Measurements from ENCODE around the gene CLCN5. TPM values are rescaled to one million over a fixed set of nuclear protein-coding genes. Genes with fewer than 3 reads are reported as not detected.
"Not testable (repeated sequence)": the region's sequence is repeated elsewhere in the genome, so short reads cannot be mapped to it uniquely, and the experiment has no call there.

The CLCN5 gene
- total RNA-seq, 4 donors from 2014 or later = 2.7 to 4.4 (median 3.6) TPM

- TF ChIP-seq POLR2AphosphoS5 (IDR thresholded peaks at IDR 0.05) (no peak), EP300 (IDR thresholded peaks at IDR 0.05) (no peak), POLR2A (IDR thresholded peaks at IDR 0.05; ENCODE audit: low read depth) (no peak), CTCF (IDR thresholded peaks at IDR 0.05) (no peak)
- intact Hi-C loops (cut with DNase I) = no loop called here
- Histone ChIP-seq H3K27me3 (no peaks in the 10 kb centered on the region), H3K4me1 (no peaks in the 10 kb centered on the region), H3K4me3 (no peak overlapping the region), H3K27ac (replicated peaks in 1 of 4) (no peak overlapping the region), H3K36me3 (no peaks in the 10 kb centered on the region), H3K9me3 (no peaks in the 10 kb centered on the region)
- WGBS = 46% methylated on average over 2 of the region's 2 CpGs
- no peak for DNase-seq (ENCODE audit: extremely low spot score)
These were observed 79.8 kb downstream of the CLCN5 start for GRCh38 chrX:50002067-50002714.

- DNase-seq (ENCODE audit: extremely low spot score) = no peak
These were observed 81.1 kb downstream of the CLCN5 start for GRCh38 chrX:50003467-50003866.

GRCh38 chrX:50003927-50004326 is 81.5 kb downstream of the CLCN5 start:
- H3K36me3 ChIP-seq = no peaks in the 10 kb centered on the region
- H3K27me3 ChIP-seq = no peaks in the 10 kb centered on the region
- H3K4me3 ChIP-seq = no peak overlapping the region
- H3K4me1 ChIP-seq = no peaks in the 10 kb centered on the region
- no peak for TF ChIP-seq EP300 (IDR thresholded peaks at IDR 0.05)
- TF ChIP-seq POLR2AphosphoS5 (IDR thresholded peaks at IDR 0.05) = no peak
- TF ChIP-seq POLR2A (IDR thresholded peaks at IDR 0.05; ENCODE audit: low read depth) = no peak
- TF ChIP-seq CTCF (IDR thresholded peaks at IDR 0.05) = no peak
- intact Hi-C loops (cut with DNase I) = no loop called here
- no peak for DNase-seq (ENCODE audit: extremely low spot score)
- no peak overlapping the region for H3K27ac ChIP-seq (replicated peaks in 1 of 4)
- 69% methylated on average over 2 of the region's 2 CpGs for WGBS
- H3K9me3 ChIP-seq = no peaks in the 10 kb centered on the region

More at GRCh38 chrX:50003467-50003866, 81.1 kb downstream of the CLCN5 start:
- WGBS = 81% methylated on average over 4 of the region's 4 CpGs
- intact Hi-C loops (cut with DNase I) = no loop called here
- Histone ChIP-seq H3K27me3 (no peaks in the 10 kb centered on the region), H3K4me3 (no peak overlapping the region), H3K36me3 (no peaks in the 10 kb centered on the region), H3K4me1 (no peaks in the 10 kb centered on the region), H3K27ac (replicated peaks in 1 of 4) (no peak overlapping the region), H3K9me3 (no peaks in the 10 kb centered on the region)
- TF ChIP-seq CTCF (IDR thresholded peaks at IDR 0.05) = no peak
- no peak for TF ChIP-seq POLR2A (IDR thresholded peaks at IDR 0.05; ENCODE audit: low read depth)
- no peak for TF ChIP-seq EP300 (IDR thresholded peaks at IDR 0.05)
- no peak for TF ChIP-seq POLR2AphosphoS5 (IDR thresholded peaks at IDR 0.05)

GRCh38 chrX:50025591-50025990 is 103.2 kb downstream of the CLCN5 start:
- H3K27ac ChIP-seq (replicated peaks in 1 of 4); DNase-seq (ENCODE audit: extremely low spot score); H3K36me3 ChIP-seq; H3K27me3 ChIP-seq; H3K4me3 ChIP-seq; H3K9me3 ChIP-seq; H3K4me1 ChIP-seq; intact Hi-C loops (cut with DNase I): not testable (repeated sequence)
- WGBS = 55% methylated on average over 5 of the region's 5 CpGs

- Histone ChIP-seq H3K27ac (replicated peaks in 1 of 4) (no peak overlapping the region), H3K4me1 (peaks cover 0 to 6% (median 0%) of the 10 kb centered on the region in 4 donors), H3K4me3 (no peak overlapping the region), H3K27me3 (no peaks in the 10 kb centered on the region), H3K9me3 (no peaks in the 10 kb centered on the region), H3K36me3 (no peaks in the 10 kb centered on the region)
- TF ChIP-seq CTCF (IDR thresholded peaks at IDR 0.05) (no peak), POLR2A (IDR thresholded peaks at IDR 0.05; ENCODE audit: low read depth) (no peak), POLR2AphosphoS5 (IDR thresholded peaks at IDR 0.05) (no peak), EP300 (IDR thresholded peaks at IDR 0.05) (no peak)
- intact Hi-C loops (cut with DNase I) = no loop called here
- DNase-seq (ENCODE audit: extremely low spot score) = no peak
These were observed 112.7 kb downstream of the CLCN5 start for GRCh38 chrX:50035126-50035525.

Measured in esophagus muscularis mucosa (tissue), 4 donors.